NT2/D1 (cell line): ENCODE measurements around the gene TMEM26.

ENCODE experiments used
- DNase-seq: peaks from one replicate; pipeline ENCODE4 v3.0.0-alpha.2; 2011; ENCODE audit warnings: low read depth, low spot score
- H3K27me3 ChIP-seq: 2 replicates; pipeline ENCODE4 v1.6.0; 2011; ENCODE audit warnings: mild to moderate bottlenecking; ENCODE audit not compliant: insufficient read length, insufficient read depth
- H3K36me3 ChIP-seq: 2 replicates; pipeline ENCODE4 v1.6.1; 2011; ENCODE audit warnings: mild to moderate bottlenecking, low read length, mixed read lengths; ENCODE audit not compliant: insufficient read depth, insufficient read length
- H3K4me1 ChIP-seq: 2 replicates; pipeline ENCODE4 v1.5.1; 2011; ENCODE audit not compliant: insufficient read depth, insufficient read length
- H3K4me3 ChIP-seq: 2 replicates; pipeline ENCODE4 v1.5.1; 2011; ENCODE audit warnings: low read depth; ENCODE audit not compliant: insufficient read length
- H3K9ac ChIP-seq: 2 replicates; pipeline ENCODE4 v1.6.0; 2011; ENCODE audit warnings: low read depth; ENCODE audit not compliant: insufficient read length
- H3K9me3 ChIP-seq: 2 replicates; pipeline ENCODE4 v1.5.1; 2011; ENCODE audit warnings: mild to moderate bottlenecking, low read length; ENCODE audit not compliant: insufficient read depth
- SUZ12 ChIP-seq: IDR thresholded peaks from 2 replicates; pipeline ENCODE4 v1.6.1; 2011; ENCODE audit not compliant: insufficient read length, insufficient read depth; ENCODE audit errors: extremely low read depth
- YY1 ChIP-seq: IDR thresholded peaks from 2 replicates; pipeline ENCODE4 v1.6.1; 2011; ENCODE audit not compliant: insufficient read length, insufficient read depth
- ZNF274 ChIP-seq: IDR thresholded peaks from 2 replicates; pipeline ENCODE4 v1.6.1; 2011; ENCODE audit warnings: mild to moderate bottlenecking, low read depth, low read length

Gene TMEM26

DNA sequence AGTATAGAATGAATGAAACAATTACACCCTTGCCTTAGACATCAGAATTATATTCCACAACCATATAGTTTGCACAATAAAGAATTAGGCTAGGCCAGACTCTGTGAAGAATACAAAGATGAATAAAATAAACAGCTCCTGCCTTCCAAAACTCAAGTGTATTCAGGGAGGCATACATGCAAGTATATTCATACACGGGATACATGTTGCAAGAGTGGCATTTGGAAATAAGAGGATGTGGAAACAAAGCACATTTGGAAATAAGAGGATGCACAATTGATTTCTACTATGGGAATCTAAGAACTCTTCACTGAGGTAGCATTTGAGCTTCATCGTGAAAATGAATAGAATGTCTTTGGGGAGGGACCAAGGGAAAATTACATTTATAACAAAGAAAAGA lies 27.0 kb upstream of the TMEM26 start:
- Histone ChIP-seq H3K9me3 (no peaks in the 10 kb centered on the region), H3K4me1 (no peaks in the 10 kb centered on the region), H3K4me3 (no peak overlapping the region), H3K36me3 (no peaks in the 10 kb centered on the region), H3K9ac (no peak overlapping the region), H3K27me3 (no peaks in the 10 kb centered on the region)
- TF ChIP-seq ZNF274 = no peak
- no peak for DNase-seq

DNA sequence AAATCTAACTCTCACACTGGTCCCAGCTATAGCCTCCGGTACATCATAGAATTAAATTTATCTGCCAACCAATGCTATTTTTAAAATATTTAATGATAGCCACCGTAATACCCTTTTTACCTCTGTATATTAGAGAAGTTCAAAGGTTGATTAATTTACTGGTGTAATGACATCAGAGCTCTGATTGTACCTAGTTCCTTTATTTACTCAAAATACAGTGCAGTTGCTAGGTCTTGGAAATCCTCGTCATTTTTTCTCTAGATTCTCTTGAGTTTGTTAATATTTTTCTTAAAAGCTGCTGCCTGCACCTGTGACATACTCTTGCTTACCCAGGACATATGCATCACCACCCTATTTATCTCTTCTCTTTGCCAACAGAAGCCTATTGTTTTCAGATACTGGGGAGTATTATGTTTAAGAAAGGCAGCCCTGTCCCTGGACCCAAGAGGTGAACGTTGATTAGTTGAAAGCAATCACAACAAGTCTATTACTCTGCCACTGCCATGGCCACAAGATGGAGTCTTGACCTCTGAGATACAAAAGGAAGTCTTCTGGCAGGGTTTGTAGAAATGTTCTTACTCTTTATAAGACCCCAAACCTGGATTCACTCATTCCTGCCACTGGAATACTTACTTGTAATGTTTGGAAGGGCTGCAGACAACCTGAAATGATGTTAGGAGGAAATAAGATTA lies 25.6 kb upstream of the TMEM26 start:
- no peaks in the 10 kb centered on the region for H3K4me1 ChIP-seq
- H3K9ac ChIP-seq = no peak overlapping the region
- H3K27me3 ChIP-seq = no peaks in the 10 kb centered on the region
- H3K36me3 ChIP-seq = no peaks in the 10 kb centered on the region
- TF ChIP-seq ZNF274 = no peak
- no peak for TF ChIP-seq YY1
- DNase-seq = no peak
- no peak overlapping the region for H3K4me3 ChIP-seq
- H3K9me3 ChIP-seq = no peaks in the 10 kb centered on the region

DNA sequence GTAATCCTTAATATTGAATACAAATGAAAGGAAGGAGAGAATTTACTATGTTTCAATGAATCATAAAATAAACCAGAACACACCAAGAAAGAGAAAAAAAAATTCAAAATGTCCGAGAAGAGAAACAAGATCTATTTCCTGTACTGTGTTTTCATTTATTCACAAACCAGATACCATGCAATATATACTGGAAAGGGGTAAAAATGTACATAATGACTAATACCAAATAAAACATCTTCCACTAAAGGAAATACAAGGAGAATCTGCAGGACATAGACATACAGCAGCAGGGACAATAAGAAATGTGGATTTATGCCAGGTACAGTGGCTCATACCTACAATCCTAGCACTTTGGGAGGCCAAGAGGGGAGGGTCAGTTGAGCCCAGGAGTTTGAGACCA lies 24.3 kb upstream of the TMEM26 start:
- H3K9ac ChIP-seq = no peak overlapping the region
- TF ChIP-seq YY1 (no peak), SUZ12 (no peak), ZNF274 (no peak)

DNA sequence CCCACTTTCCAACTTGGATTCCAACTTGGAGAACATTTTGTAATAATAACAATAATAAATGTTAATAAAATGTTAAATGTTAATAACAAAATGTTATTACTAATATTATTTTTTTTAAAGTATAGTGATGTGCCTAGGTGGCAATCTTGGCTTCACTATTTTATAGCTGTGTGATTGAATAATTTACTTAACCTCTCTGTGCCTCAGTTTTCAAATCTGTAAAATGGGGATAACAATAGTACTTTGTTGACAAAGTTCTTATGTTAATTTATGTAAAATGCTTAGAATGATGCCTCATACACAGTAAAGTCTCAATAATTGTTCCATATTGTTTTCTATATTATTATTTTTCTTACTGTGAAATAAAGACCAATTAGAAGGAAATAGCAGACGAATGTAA lies 23.3 kb upstream of the TMEM26 start:
- TF ChIP-seq SUZ12 (no peak), YY1 (no peak), ZNF274 (no peak)
- H3K27me3 ChIP-seq = no peaks in the 10 kb centered on the region
- H3K4me3 ChIP-seq = no peak overlapping the region
- no peaks in the 10 kb centered on the region for H3K36me3 ChIP-seq
- no peak for DNase-seq
- H3K4me1 ChIP-seq = no peaks in the 10 kb centered on the region
- H3K9ac ChIP-seq = no peak overlapping the region
- no peaks in the 10 kb centered on the region for H3K9me3 ChIP-seq

More for the DNA sequence above, 24.3 kb upstream of the TMEM26 start:
- no peaks in the 10 kb centered on the region for H3K27me3 ChIP-seq
- no peaks in the 10 kb centered on the region for H3K36me3 ChIP-seq
- no peak overlapping the region for H3K4me3 ChIP-seq
- H3K4me1 ChIP-seq = no peaks in the 10 kb centered on the region
- no peaks in the 10 kb centered on the region for H3K9me3 ChIP-seq
- DNase-seq = no peak

DNA sequence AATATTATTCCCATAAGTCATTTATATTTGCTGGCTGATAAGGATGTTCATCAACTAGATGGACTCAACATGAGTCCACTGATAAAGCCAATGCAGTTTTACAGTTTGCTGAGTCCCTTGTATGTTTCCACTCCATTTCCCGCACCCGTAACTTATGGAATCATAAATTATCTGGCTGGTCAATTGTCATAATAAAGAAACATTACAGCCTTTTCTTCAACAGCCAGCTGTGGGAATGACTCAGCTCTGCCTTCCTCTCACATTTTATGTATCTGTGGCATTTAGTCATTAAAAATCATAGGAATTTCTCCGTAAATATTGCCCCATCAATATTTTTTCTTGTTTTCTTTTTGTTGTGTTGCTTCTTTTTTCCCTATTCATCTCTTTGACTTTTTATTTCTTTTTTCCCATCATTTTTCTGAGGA lies 22.3 kb upstream of the TMEM26 start:
- no peak for TF ChIP-seq YY1
- no peak for TF ChIP-seq SUZ12
- no peak for TF ChIP-seq ZNF274
- Histone ChIP-seq H3K4me3 (no peak overlapping the region), H3K36me3 (no peaks in the 10 kb centered on the region), H3K4me1 (no peaks in the 10 kb centered on the region), H3K27me3 (no peaks in the 10 kb centered on the region), H3K9ac (no peak overlapping the region), H3K9me3 (no peaks in the 10 kb centered on the region)
- no peak for DNase-seq

DNA sequence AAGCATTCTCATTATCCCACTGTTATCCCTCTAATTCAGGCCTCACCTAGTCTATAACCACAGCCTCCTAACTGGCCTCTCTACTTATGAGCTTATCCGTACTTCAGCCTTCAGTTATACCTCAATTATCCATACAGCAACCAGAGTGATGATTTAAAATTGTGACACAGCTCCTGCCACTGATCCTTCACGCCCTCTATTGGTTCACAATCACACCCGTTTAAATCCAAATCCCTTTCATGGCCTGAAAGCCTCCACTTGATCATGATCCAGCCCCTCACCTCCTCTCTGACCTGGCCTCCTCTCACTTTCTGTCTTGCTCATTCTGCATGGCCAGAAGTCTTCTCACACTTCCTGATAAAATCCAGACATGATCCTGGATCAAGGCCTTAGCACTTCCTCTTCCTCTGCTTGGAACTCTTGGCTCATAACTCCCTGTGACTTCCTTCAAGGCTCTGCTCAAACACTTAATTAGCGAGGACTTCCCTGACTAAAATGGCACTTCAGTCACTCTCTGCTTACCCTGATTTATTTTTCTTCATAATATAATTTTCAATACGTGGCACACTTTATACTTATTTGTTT lies 19.0 kb upstream of the TMEM26 start:
- H3K27me3 ChIP-seq = no peaks in the 10 kb centered on the region
- DNase-seq = no peak

DNA sequence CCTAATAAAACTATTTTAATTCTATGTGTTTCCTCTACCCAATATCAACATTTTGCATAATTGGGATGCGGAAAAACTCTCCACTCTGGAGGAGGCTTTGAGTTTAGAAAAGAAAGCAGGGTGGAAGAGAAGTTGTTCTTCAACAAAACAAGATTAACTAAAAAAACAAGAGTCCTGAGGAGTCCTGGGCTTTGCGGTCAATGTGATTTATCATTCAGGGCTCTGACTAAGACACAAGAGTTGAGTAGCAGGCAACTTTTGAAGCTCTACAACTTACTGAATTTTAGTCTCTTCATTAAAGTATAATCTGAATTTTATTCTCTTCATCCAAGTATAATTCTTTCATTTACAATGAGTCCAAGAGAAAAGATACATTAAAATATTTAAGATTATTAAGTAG lies 18.3 kb upstream of the TMEM26 start:
- DNase-seq = no peak
- H3K9me3 ChIP-seq = no peaks in the 10 kb centered on the region
- no peak overlapping the region for H3K4me3 ChIP-seq

More for the DNA sequence above, 19.0 kb upstream of the TMEM26 start:
- Histone ChIP-seq H3K36me3 (no peaks in the 10 kb centered on the region), H3K4me1 (no peaks in the 10 kb centered on the region), H3K4me3 (no peak overlapping the region), H3K9ac (no peak overlapping the region), H3K9me3 (no peaks in the 10 kb centered on the region)
- TF ChIP-seq YY1 = no peak
- TF ChIP-seq ZNF274 = no peak
- no peak for TF ChIP-seq SUZ12

DNA sequence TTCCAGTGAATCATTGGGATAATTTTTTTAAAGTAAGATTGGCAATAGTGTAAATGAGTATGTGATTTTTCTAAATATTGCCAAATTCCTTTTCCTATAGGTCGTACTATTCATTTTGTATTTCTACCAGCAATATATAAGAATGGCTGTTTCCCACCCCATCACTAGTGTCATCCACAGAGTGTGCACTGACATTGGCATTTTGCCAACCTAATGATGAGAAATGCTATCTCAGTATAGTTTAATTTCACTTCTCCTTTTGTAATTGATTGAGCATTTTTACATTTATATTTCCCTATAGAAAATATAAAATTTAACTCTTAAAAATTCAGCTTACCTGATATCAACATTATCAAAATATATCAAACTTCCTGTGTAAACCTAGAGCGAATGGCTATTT lies 17.6 kb upstream of the TMEM26 start:
- no peaks in the 10 kb centered on the region for H3K36me3 ChIP-seq
- no peaks in the 10 kb centered on the region for H3K4me1 ChIP-seq
- no peak overlapping the region for H3K4me3 ChIP-seq
- DNase-seq = no peak
- TF ChIP-seq ZNF274 = no peak
- TF ChIP-seq SUZ12 = no peak
- TF ChIP-seq YY1 = no peak
- H3K27me3 ChIP-seq = no peaks in the 10 kb centered on the region
- no peak overlapping the region for H3K9ac ChIP-seq
- H3K9me3 ChIP-seq = no peaks in the 10 kb centered on the region

More for the DNA sequence above, 18.3 kb upstream of the TMEM26 start:
- H3K27me3 ChIP-seq = no peaks in the 10 kb centered on the region
- H3K9ac ChIP-seq = no peak overlapping the region
- H3K36me3 ChIP-seq = no peaks in the 10 kb centered on the region
- no peak for TF ChIP-seq YY1
- TF ChIP-seq ZNF274 = no peak
- H3K4me1 ChIP-seq = no peaks in the 10 kb centered on the region
